GM19099 (cell line): ENCODE results near the gene MTUS2.

Source experiments
- POLR2A ChIP-seq: IDR thresholded peaks from 3 replicates; pipeline ENCODE4 v1.6.1; 2011; ENCODE audit warnings: low read depth; ENCODE audit not compliant: insufficient read length; ENCODE audit errors: extremely low read depth

MTUS2 gene

GRCh38 chr13:29137016-29137415, 316.9 kb downstream of the MTUS2 start:
- TF ChIP-seq POLR2A, result no peak

DNA sequence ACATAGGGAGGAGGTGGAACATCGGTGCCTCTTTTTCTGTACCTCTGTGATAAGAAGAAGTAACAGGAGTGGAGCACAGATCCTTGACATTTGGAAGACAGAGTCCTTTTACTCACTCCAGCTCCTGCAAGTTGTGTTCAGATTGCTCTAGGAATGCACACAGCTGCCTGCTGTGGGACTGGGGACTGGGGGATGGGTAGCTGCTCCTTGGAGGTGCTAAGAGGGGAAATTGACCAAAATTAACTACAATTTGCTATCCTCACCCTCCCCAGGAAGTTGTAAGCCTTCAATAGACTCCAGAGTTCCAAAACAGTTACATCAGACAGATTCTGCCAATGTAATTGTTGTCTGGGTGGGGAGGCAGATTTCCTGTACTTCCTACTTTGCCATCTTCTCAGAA, 317.9 kb downstream of the MTUS2 start:
- TF ChIP-seq POLR2A, result no peak

DNA sequence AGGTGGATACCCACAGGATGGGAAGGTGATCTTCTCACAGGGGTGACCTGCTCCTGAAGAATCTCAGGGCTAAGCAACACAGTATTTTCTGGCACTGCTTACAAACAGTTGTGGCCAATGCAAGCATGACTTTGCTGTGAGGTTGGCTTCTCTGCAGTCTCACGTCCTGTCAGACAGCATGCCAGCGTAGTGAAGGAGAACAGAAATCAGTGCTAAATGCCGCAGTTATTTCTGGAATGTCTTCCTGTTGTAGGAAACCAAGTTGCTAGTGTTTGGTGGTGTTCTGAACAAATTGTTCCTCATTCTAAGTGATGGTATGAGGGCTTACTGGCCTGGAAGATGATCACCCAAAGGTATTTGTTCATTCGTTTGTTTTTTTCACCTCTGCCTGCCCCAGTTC, 320.1 kb downstream of the MTUS2 start:
- TF ChIP-seq POLR2A, result no peak

DNA sequence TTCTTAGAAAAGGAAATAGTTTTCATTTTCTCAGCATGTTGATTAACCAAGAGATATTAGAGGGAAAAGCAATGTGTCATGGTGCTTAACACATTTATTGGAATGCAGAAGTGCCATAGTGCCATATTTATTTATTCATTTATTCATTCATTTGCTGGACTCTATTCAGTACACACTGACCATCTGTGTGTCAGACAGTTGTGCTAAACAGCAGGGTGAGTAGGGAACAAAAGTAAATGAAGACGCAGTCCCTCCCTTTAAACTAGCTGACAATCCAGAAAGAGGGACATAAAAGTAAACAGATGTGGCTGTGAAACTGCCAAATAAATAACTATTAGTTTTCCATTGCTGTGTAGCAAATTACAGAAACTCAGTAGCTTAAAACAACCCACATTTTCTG, 323.7 kb downstream of the MTUS2 start:
- TF ChIP-seq POLR2A, result no peak

- TF ChIP-seq POLR2A, result no peak
Observed at GRCh38 chr13:29154390-29154789, 334.3 kb downstream of the MTUS2 start.

GRCh38 chr13:29156136-29156535, 336.0 kb downstream of the MTUS2 start:
- no peak for TF ChIP-seq POLR2A

- no peak for TF ChIP-seq POLR2A
Observed at GRCh38 chr13:29159871-29160270, 339.7 kb downstream of the MTUS2 start.

GRCh38 chr13:29160862-29161261, 340.7 kb downstream of the MTUS2 start:
- no peak for TF ChIP-seq POLR2A

DNA sequence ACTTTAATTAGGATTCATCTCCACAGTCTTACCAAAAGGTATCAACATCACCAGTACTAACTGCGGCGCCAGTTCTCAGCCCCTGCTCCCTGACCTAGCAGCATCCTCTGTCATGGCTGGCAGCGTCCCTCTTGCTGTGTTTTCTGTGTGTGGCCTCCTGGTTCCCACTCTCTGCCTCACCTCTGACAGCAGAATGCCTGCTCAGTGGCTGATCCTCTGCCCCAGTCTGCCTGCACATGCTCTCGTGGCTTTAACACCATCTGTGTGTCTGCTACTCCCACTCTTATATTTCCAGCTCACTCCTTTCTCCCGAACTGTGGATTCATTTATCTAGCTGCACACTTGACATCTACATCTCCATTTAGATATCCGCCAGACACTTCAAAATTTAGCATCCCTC, 341.5 kb downstream of the MTUS2 start:
- TF ChIP-seq POLR2A, result no peak

GRCh38 chr13:29162638-29163235, 342.6 kb downstream of the MTUS2 start:
- TF ChIP-seq POLR2A, result no peak

DNA sequence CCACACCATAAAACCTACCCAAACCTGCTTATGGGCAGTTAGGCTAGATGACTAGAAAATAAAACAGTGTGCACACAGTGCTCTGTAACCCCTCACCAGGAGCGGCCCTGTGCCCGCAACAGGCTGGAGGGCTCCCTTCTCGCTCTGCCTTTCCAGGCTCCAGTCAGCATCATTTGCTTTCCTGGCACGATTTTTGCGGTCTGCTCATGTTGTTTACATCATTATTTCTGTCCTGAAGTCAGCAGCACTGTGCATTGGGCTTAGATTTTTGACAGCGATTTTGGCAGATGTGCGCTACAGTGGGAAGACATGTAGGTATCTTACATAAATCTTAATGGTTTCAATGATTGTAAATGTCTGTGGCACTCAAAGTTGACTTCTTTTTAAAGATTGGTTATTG, 344.0 kb downstream of the MTUS2 start:
- TF ChIP-seq POLR2A, result no peak

DNA sequence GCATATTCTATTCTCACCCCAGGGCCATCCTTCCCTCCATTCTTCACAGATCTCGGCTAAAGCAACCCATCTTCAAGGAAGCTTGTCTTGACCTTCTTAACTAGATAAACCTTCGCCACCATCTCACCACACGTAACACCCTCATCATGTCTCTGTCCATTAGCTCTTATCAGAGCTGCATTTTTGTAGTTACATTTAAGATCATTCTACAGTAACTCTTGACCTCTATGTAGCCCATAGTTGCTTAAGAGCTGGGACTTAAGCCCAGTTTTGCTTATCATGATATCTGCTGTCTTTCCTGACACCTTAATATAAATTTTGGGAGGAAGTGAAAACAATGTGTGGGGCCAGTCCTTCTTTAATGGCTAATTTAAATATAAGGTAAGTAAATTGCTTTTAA, 345.1 kb downstream of the MTUS2 start:
- no peak for TF ChIP-seq POLR2A

- TF ChIP-seq POLR2A, result no peak
Observed at GRCh38 chr13:29165840-29166239, 345.7 kb downstream of the MTUS2 start.

- no peak for TF ChIP-seq POLR2A
Observed at GRCh38 chr13:29170436-29171082, 350.4 kb downstream of the MTUS2 start.

DNA sequence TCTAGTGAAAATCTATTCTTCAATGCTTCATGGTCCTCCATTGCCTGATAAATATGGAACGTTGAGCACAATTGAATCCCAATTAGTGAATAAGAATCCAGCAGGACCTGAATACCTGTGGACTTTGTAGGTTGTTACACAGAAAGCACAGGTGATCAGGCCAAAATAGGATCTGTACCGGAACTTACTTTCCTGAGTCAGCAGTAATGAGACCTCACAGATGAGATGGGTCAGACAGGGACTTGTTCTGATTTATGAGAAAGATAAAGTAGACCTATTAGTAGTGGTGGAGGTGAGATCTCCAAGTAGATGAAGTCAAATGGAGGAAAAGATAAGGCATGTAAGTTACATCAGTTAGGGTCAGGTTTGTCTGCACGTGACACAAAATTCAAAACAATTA, 351.1 kb downstream of the MTUS2 start:
- TF ChIP-seq POLR2A, result no peak

- no peak for TF ChIP-seq POLR2A
Observed at GRCh38 chr13:29174093-29174492, 354.0 kb downstream of the MTUS2 start.
